ENCODE data around the gene HSPB6.
"Not testable (repeated sequence)": the region's sequence is repeated elsewhere in the genome, so short reads cannot be mapped to it uniquely, and the experiment has no call there.

Gene HSPB6

GRCh38 chr19:35785339-35785627 lies 28.5 kb upstream of the HSPB6 start:
- DNase-seq = no peak

DNA sequence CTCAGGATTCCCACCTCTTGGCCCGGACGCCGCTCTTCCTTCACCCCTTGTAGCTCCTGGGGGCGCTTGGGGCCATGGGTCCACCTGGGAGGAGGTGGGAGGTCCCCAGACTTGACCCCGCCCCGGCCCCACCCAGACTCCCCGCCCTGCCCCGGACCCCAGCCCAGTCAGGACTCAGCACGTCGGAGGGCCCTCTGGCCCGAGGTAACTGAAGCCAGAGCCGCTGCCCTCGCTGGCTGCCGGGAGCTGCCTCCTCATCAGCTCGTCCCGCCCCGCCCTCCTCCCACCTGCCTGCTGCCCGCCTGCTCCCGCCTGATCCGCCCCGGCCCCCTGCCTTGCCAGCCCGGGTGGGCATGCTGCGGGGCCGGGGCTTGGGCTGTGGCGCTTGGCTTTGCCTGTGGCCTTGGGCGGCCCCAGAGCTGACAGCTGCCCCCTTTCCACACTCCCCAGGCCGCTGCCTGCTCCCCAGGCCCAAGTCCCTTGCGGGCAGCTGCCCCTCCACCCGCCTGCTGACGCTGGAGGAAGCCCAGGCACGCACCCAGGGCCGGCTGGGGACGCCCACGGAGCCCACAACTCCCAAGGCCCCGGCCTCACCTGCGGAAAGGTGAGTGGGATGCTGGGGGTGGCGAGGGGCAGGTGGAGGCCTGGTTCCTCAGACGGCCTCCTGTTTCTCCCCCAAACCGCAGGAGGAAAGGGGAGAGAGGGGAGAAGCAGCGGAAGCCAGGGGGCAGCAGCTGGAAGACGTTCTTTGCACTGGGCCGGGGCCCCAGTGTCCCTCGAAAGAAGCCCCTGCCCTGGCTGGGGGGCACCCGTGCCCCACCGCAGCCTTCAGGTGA lies 27.9 kb upstream of the HSPB6 start:
- DNase-seq = no peak

GRCh38 chr19:35783469-35784434 lies 26.9 kb upstream of the HSPB6 start:
- no peak for DNase-seq

- DNase-seq = no peak
These were observed 25.8 kb upstream of the HSPB6 start for GRCh38 chr19:35782589-35782988.

- DNase-seq = no peak
These were observed 24.8 kb upstream of the HSPB6 start for GRCh38 chr19:35781650-35782049.

DNA sequence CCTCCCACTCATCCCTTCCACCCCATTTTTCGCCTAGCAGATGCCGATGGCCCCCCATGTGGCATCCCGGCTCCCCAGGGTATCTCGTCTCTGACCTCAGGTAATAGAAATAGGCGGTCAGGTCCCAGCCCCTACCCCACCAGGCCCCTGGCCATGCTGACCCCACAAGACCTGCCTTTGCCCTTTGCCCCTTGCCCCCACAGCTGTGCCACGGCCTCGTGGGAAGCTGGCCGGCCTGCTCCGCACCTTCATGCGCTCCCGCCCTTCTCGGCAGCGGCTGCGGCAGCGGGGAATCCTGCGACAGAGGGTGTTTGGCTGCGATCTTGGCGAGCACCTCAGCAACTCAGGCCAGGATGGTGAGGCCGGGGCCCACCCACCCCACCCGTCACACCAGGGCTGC lies 23.9 kb upstream of the HSPB6 start:
- DNase-seq = no peak

GRCh38 chr19:35780058-35780457 lies 23.2 kb upstream of the HSPB6 start:
- DNase-seq = no peak

DNA sequence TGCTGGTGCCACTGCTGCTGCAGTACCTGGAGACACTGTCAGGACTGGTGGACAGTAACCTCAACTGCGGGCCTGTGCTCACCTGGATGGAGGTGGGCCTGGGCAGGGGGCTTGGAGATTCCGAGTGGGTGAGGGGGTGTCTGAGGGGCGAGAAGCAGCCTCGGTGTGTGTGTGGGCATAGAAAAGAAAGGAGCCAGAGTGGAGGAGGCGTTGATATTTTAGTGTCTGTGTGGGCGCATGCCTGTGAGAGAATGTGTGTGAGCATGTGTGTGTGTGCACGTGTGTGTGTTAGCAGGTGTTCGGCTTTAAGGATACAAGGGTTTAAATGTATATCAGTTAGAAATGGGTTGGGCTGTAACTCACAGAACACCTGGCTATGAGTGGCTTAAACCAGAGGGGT lies 22.2 kb upstream of the HSPB6 start:
- DNase-seq = no peak

DNA sequence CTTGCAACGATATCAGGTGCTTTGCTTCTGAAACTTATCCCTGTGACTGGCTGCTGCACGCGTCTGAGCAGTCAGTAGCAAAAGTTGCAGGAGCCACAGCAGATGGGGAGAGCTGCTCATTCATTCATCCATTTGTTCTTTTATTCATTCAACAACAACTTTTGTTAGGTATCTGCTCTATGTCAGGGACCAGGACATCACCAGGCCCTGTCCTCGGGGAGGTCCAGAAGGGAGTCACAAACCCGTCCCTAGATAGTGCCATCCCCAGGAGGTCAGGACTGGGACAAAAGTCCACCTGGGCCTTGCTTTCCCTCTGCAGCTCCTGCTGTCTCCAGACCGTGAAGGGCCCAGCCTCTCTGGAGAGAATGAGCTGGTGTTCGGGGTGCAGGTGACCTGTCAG lies 21.1 kb upstream of the HSPB6 start:
- no peak for DNase-seq

DNA sequence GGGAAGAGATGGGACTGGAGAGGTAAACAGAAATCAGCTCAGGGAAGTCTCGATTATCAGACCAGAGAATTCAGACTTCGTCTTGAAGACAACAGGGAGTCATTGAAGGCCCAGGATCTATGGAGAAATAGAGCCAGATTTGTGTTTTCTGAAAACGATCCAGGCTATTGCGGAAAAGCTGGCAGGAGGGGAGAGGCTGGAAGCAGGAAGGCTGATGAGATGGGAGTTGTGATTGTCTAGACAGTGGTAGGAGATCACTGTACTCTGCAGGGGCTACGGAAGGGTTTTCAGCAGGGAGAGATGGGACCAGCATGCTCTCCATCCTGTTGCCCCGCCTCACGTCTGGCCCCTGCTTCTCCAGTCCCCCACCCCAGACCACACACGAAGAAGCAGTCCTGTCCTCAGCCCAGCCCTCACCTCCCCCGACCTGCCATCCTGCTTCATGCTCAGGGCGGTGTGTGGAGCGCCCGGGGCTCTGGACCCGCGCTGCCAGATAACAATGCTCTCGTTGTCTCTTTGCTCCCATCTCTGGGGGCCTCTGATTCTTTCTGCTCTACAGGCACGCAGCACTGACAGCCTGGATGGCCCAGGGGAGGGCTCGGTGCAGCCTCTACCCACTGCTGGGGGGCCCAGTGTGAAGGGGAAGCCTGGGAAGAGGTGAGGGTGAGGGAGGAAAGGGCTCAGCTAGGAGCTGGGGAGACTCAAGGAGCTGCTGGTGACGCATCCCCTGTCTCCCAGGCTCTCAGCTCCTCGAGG lies 20.4 kb upstream of the HSPB6 start:
- DNase-seq = no peak

DNA sequence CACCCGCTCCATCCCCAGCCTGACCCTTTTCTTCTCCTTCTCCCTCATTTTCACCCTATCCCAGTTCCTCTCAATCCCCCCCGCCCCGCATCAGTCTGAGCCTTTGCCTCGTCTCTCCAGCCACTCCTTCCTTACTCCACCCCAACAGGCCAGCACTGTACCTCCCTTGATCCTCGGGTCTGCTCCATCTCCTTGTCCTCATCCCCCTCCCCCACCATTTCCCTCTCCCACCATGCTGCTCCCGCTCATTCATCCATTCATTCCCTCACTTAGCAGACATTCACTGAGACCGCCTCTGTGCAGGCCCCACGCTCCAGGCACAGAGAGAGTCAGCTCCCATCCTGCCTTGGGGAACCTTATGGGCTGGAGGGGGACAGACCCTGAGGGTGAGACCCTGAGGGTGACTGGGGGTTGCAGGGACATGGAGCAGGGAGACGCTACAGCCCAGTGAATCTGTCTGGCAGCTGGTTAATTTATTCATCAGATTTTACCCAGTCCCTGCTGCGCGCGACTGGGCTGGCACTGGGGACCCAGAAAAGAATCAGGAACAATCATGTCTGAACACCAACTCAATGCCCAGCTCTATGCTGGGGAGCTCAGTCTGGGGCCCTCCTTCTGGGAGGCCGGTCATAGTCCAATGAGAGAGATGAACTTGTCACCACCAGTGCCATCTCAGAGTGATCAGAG lies 19.4 kb upstream of the HSPB6 start:
- no peak for DNase-seq

GRCh38 chr19:35775298-35776101 lies 18.7 kb upstream of the HSPB6 start, which contains the start of gene ARHGAP33:
Gene ARHGAP33, plus strand, starts transcription at chr19:35775564. Its CDS starts 95 bp downstream, at chr19:35775659.
- DNase-seq = peak; percentile 99

GRCh38 chr19:35775046-35775297 lies 18.1 kb upstream of the HSPB6 start:
- DNase-seq = no peak

DNA sequence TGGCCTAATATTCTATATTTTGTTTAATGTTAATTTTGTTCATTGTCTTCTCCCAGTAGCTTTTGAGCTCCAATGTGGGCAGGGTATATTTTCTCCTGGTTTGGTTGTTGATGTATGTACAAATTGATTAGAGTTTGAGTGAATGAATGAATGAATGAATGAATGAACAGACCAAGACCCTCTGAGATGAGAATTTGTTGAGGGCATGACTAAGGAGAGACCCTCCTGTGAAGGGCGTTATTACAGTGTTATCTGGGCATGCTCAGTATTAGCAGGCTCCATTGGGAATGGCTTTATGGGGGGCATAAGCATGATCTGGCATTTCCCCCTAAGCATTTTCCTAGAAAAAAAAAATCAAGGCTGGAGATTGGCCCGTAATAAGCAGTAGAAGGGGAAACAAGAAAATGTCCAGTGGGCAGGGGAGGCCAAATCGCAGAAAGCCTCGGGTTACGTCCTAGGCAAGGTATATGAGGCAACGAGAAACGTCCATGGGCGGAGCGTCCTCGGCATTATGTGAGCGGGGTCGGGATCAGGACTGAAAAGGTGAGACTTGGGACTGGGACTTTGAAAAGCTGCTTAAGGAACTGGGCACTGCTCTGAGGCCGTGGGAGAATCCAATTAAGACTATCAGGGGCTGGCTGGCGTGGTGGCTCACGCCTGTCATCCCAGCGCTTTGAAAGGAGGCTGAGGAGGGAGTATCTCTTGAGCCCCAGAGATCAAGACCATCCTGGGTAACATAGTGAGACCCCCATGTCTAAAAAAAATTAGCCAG lies 17.6 kb upstream of the HSPB6 start:
- no peak for DNase-seq

DNA sequence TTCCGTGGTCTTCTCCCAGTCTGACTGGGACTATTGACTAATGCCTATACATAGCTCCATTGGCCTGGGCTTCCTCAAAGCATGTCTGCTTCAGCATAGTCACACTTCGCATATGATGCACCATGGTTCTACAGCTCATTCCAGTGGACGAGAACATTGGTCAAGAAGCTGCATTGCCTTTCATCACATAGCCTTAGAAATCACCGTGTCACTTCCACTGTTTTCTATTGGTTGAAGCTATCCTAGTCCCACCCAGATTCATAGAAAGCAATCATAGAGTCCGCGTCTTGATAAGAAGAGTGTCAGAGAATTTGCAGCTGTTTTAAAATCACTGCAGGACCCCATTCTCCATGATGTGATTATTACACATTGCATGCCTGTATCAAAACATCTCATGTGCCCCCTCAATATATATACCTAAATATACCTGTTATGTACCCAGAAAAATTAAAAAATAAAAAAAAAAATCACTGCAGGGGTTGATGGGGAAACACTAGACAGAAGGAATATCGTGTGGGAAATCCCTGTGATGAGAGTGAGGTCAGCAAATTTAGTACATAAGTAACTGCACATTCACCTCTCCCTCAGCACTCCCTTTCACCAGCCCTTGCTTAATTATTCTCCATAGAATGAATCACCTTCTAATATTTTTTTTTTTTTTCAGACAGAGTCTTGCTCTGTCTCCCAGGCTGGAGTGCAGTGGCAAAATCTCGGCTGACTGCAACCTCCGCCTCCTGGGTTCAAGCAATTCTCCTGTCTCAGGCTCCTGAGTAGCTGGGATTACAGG lies 16.4 kb upstream of the HSPB6 start:
- no peak for DNase-seq

DNA sequence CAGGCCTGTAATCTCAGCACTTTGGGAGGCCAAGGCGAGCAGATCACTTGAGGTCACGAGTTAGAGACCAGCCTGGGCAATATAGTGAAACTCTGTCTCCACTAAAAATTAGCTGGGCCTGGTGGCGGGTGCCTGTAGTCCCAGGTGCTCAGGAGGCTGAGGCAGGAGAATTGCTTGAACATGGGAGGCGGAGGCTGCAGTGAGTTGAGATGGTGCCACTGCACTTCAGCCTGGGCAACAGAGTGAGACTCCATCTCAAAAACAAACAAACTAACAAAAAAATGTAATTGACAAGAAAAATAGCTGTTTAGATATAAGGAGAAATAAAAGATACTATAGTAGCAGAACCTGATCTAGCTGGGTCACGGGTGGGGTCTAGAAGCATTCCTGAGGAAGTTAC lies 15.5 kb upstream of the HSPB6 start:
- not testable (repeated sequence) for DNase-seq

DNA sequence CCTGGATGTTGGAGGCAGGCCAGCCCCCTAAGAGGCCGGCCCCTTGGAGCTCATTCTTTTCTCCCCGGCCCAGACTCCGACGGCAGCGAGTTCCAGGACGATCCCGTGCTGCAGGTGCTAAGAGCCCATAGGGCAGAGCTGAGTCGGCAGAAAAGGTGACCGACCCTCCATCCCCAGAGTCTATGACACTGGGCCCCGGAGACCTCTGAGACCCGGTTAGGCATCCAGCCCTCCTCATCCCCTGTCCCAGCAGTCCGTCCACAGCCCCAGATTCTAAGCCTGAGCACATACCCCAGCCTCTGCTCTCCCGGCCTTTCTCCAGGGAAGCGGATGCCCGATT lies 11.2 kb upstream of the HSPB6 start:
- no peak for DNase-seq

- DNase-seq = no peak
These were observed 10.7 kb upstream of the HSPB6 start for GRCh38 chr19:35767288-35768081.

- no peak for DNase-seq
These were observed 9.8 kb upstream of the HSPB6 start for GRCh38 chr19:35766571-35767104.
